Gastroesophageal sphincter (tissue), 3 donors: ENCODE measurements around the gene ATP2C2.

ENCODE experiments used
- CTCF ChIP-seq, 4 experiments: fragments of 200-600 bp in 2 of 4; fragments of 450-650 bp in 2 of 4; sonication (generic) in 1 of 4; IDR thresholded peaks; one replicate each; pipeline ENCODE4 v1.5.1; 2017 to 2019; ENCODE audit warnings: antibody characterized with exemption in 4 of 4, mild to moderate bottlenecking in 2 of 4, moderate library complexity in 2 of 4
- POLR2A ChIP-seq, 2 donors: fragments of 450-650 bp; IDR thresholded peaks; one replicate each; pipeline ENCODE4 v1.6.1; 2017; ENCODE audit warnings: antibody characterized with exemption in 2 of 2, mild to moderate bottlenecking in 2 of 2, moderate library complexity in 1 of 2
- POLR2AphosphoS5 ChIP-seq: sonication (generic); formaldehyde crosslinking; IDR thresholded peaks from one replicate; pipeline ENCODE4 v1.6.1; 2017; ENCODE audit warnings: antibody characterized with exemption

DNA sequence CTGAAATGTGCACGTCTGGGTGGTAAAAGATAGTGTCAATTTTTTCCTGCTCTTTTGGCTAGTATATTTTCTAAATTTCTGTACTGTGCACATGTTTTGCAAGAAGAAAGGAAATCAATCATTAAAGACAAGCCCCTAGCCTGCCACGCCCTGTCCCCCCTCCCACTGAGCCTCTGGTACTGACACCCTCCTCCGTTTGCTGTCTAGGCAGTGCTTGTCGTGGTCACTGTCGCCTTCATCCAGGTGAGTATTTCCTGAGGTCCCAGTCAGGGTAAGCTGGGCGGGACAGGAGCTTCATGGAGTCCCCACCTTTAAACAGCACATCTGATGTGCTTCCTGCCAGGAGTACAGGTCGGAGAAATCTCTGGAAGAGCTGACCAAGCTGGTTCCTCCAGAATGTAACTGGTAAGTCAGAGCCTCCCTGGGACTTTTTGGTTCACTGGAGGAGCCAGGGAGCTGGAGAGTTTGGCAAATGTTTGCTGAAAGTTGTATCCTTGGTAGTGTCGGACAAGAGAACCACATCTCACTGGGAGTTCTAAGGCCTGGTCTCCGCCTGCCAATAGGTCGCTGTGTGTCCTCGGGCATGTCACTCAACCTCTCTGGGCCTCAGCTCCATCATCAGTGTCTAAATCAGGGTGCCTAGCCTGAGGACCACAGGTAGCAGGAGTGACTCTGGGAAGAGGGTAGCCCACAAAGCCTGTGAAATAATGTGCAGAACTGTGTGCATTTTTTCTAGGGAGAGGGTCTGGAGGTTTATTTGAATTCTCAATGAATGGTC is 42.2 kb downstream of the ATP2C2 start:
- no peak for TF ChIP-seq POLR2A (IDR thresholded peaks at IDR 0.05)
- no peak for TF ChIP-seq CTCF (IDR thresholded peaks at IDR 0.05)
- no peak for TF ChIP-seq POLR2AphosphoS5
